IMR-90 (cell line): ENCODE measurements around the gene GSTK1. TPM values are rescaled to one million over a fixed set of nuclear protein-coding genes. Genes with fewer than 3 reads are reported as not detected.

Experiments used
- ATAC-seq: fragments of 200-7000 bp; cut with Tn5 transposase; 2 replicates; pipeline ENCODE4 v1.9.1; 2020; ENCODE audit warnings: low read depth, mild to moderate bottlenecking, moderate library complexity
- BruUV-seq: library from RNA; stranded (reverse); fragments of 400-500 nt; replicated peaks from 2 replicates; lab custom pipeline; 2021; lab: Mats Ljungman, UMichigan
- CTCF ChIA-PET: fragments of 300-600 bp; formaldehyde crosslinking; extraction: SDS; loops from one replicate; lab custom pipeline; 2021; ENCODE audit warnings: antibody characterized with exemption; lab: Yijun Ruan, JAX
- POLR2A ChIA-PET: fragments of 300-600 bp; sonication (Branson Sonifier 250); formaldehyde crosslinking; loops from one replicate; lab custom pipeline; 2022; ENCODE audit warnings: antibody characterized with exemption; ENCODE audit not compliant: unreplicated experiment; lab: Charles Lee
- DNase-seq: peaks from one replicate; pipeline ENCODE4 v3.0.0; 2013
- H2AFZ ChIP-seq: replicated peaks from 2 replicates; pipeline ENCODE3; 2013; ENCODE audit warnings: low read length, mild to moderate bottlenecking; ENCODE audit not compliant: poor library complexity
- H2AK5ac ChIP-seq: 2 replicates; pipeline ENCODE4 v1.6.1; 2013; ENCODE audit warnings: low read depth, low read length, inconsistent platforms
- H2AK9ac ChIP-seq: replicated peaks from 2 replicates; pipeline ENCODE3; 2013; ENCODE audit warnings: mild to moderate bottlenecking, low read depth, low read length, moderate library complexity; ENCODE audit not compliant: poor library complexity
- H2BK120ac ChIP-seq: 2 replicates; pipeline ENCODE4 v1.6.1; 2013; ENCODE audit warnings: low read depth, low read length, inconsistent platforms
- H2BK15ac ChIP-seq: 3 replicates; pipeline ENCODE4 v1.6.1; 2013; ENCODE audit warnings: low read depth, low read length, inconsistent platforms
- H2BK20ac ChIP-seq: 2 replicates; pipeline ENCODE4 v1.6.1; 2013; ENCODE audit warnings: low read depth, mild to moderate bottlenecking, inconsistent platforms, low read length, moderate library complexity
- H2BK5ac ChIP-seq: 2 replicates; pipeline ENCODE4 v1.6.1; 2013; ENCODE audit warnings: mild to moderate bottlenecking, low read depth, low read length, inconsistent platforms; ENCODE audit not compliant: poor library complexity, severe bottlenecking
- H3K14ac ChIP-seq: replicated peaks from 2 replicates; pipeline ENCODE4 v1.6.1; 2013; ENCODE audit warnings: low read depth, low read length, inconsistent platforms
- H3K18ac ChIP-seq: 2 replicates; pipeline ENCODE4 v1.6.1; 2013; ENCODE audit warnings: low read depth, low read length, control low read depth
- H3K23ac ChIP-seq: 2 replicates; pipeline ENCODE4 v1.6.1; 2013; ENCODE audit warnings: low read depth, low read length, inconsistent platforms
- H3K27ac ChIP-seq: 2 replicates; pipeline ENCODE4 v1.5.1; 2013; ENCODE audit warnings: mild to moderate bottlenecking, control low read depth, low read length; ENCODE audit not compliant: insufficient read depth
- H3K27me3 ChIP-seq: 2 replicates; pipeline ENCODE4 v1.6.1; 2013; ENCODE audit warnings: low read length; ENCODE audit not compliant: control insufficient read depth, insufficient read depth
- H3K36me3 ChIP-seq: 2 replicates; pipeline ENCODE4 v1.6.1; 2013; ENCODE audit warnings: low read length, mixed read lengths; ENCODE audit not compliant: control insufficient read depth, insufficient read depth
- H3K4ac ChIP-seq: 2 replicates; pipeline ENCODE4 v1.6.1; 2013; ENCODE audit warnings: low read depth, low read length, inconsistent platforms
- H3K4me1 ChIP-seq: 2 replicates; pipeline ENCODE4 v1.6.1; 2013; ENCODE audit warnings: low read length, mixed read lengths; ENCODE audit not compliant: control insufficient read depth, insufficient read depth
- H3K4me2 ChIP-seq: 2 replicates; pipeline ENCODE4 v1.6.1; 2013; ENCODE audit warnings: low read depth, mild to moderate bottlenecking, control low read depth, low read length, moderate library complexity
- H3K4me3 ChIP-seq: 2 replicates; pipeline ENCODE4 v1.5.1; 2013; ENCODE audit warnings: low read depth, mild to moderate bottlenecking, control low read depth, low read length, moderate library complexity; ENCODE audit not compliant: insufficient read depth
- H3K56ac ChIP-seq: 2 replicates; pipeline ENCODE4 v1.6.1; 2013; ENCODE audit warnings: low read length, inconsistent platforms; ENCODE audit not compliant: insufficient read depth; ENCODE audit errors: extremely low read depth
- H3K79me1 ChIP-seq, 2 experiments: 2 replicates each; pipeline ENCODE4 v1.6.1; 2013; ENCODE audit warnings: low read length in 2 of 2, inconsistent platforms in 1 of 2, low read depth in 1 of 2
- H3K9ac ChIP-seq: 2 replicates; pipeline ENCODE4 v1.6.1; 2013; ENCODE audit warnings: low read depth, low read length, control low read depth
- H3K9me1 ChIP-seq: 2 replicates; pipeline ENCODE4 v1.6.1; 2013; ENCODE audit warnings: low read length, inconsistent platforms; ENCODE audit not compliant: insufficient read depth
- H3K9me3 ChIP-seq: 2 replicates; pipeline ENCODE4 v1.6.1; 2013; ENCODE audit warnings: low read length; ENCODE audit not compliant: control insufficient read depth, insufficient read depth
- H4K20me1 ChIP-seq: 2 replicates; pipeline ENCODE4 v1.6.1; 2013; ENCODE audit warnings: low read length, inconsistent platforms; ENCODE audit not compliant: insufficient read depth
- H4K5ac ChIP-seq: 2 replicates; pipeline ENCODE4 v1.6.1; 2013; ENCODE audit warnings: mild to moderate bottlenecking, low read depth, low read length, control low read depth
- H4K8ac ChIP-seq, 2 experiments: 2 replicates each; pipeline ENCODE4 v1.6.1; 2013; ENCODE audit warnings: low read depth in 2 of 2, low read length in 2 of 2, control low read depth in 1 of 2, inconsistent platforms in 1 of 2
- H4K91ac ChIP-seq: 2 replicates; pipeline ENCODE4 v1.6.1; 2013; ENCODE audit warnings: low read depth, low read length, inconsistent platforms; ENCODE audit not compliant: insufficient read depth
- BHLHE40 ChIP-seq: fragments of 150-350 bp; IDR thresholded peaks from 2 replicates; pipeline ENCODE4 v1.6.1; 2016; ENCODE audit warnings: mild to moderate bottlenecking, low read depth, low read length
- CHD1 ChIP-seq: IDR thresholded peaks from 2 replicates; pipeline ENCODE4 v1.6.1; 2012; ENCODE audit warnings: low read depth, low read length, improper control_type of control experiment
- FOS ChIP-seq: fragments of 150-350 bp; IDR thresholded peaks from 2 replicates; pipeline ENCODE4 v1.6.1; 2016; ENCODE audit warnings: low read depth, low read length
- MAFK ChIP-seq: IDR thresholded peaks from 2 replicates; pipeline ENCODE4 v1.6.1; 2012; ENCODE audit warnings: low read depth, low read length, improper control_type of control experiment
- MXI1 ChIP-seq: IDR thresholded peaks from 2 replicates; pipeline ENCODE4 v1.6.1; 2012; ENCODE audit warnings: low read depth, mild to moderate bottlenecking, low read length, moderate library complexity, borderline replicate concordance
- WGBS, 2 experiments: methylation state at CpG; one replicate each; pipeline versions ENCODE4 v1.1.5 to v1.1.7; 2013; ENCODE audit warnings: missing lambda C conversion rate in 2 of 2; ENCODE audit not compliant: insufficient read length in 1 of 2; ENCODE audit errors: extremely low coverage in 2 of 2; 5-methylcytosine and 5-hydroxymethylcytosine counted together
- dilution Hi-C: fragments of 300-500 bp; cut with HindIII; formaldehyde crosslinking; loops from one replicate; pipeline ENCODE4 v1.14.3; 2018; ENCODE audit warnings: low sequenced_read_pairs; ENCODE audit not compliant: unreplicated experiment
- in situ Hi-C: fragments of 300-500 bp; cut with MboI; formaldehyde crosslinking; loops from 3 replicates; pipeline ENCODE4 v1.14.3; 2019; ENCODE audit warnings: low sequenced_read_pairs, inconsistent platforms, mixed read lengths
- intact Hi-C: fragments of 100-400 bp; cut with micrococcal nuclease; formaldehyde crosslinking; loops from 2 replicates; pipeline ENCODE4 v1.10.0; 2022
- polyA plus RNA-seq, 3 experiments: library from polyadenylated mRNA; depleted of rRNA; stranded (reverse); fragments of >200 nt; gene quantifications; 2 replicates each; pipeline ENCODE4 v1.2.3, GENCODE V29; 2012; ENCODE audit warnings: low replicate concordance in 1 of 3
- total RNA-seq: library from RNA; depleted of rRNA; stranded (reverse); fragments of >200 nt; gene quantifications from 2 replicates; pipeline ENCODE4 v1.2.3, GENCODE V29; 2012

GSTK1 gene
- total and polyA plus RNA-seq, 2 of the 4 experiments (the other 2 are of a cell fraction) = 64.9 to 111 TPM

DNA sequence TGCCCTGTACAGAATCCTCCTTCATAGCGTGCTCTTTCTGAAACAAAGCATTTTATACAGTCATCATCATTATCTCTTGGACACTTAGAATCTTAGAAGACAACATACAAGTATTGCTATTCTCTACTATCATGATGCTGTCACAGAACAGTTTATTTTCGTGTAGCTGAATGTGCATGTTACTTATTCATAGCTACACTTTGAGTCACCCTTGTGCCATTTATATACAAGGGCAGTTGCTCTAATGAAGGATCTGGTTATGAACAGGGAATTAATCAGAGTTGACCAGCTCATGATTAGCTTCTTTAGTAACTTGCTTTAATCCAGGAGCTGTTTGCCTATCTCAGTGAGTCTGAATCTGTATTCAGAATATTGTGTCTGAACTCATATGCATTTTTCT is 36.1 kb downstream of the GSTK1 start:
- H3K4me2 ChIP-seq = peak overlapping the region; percentile 53; the same call in 1 of the 2 replicates
- H3K9ac ChIP-seq = no peak overlapping the region
- peaks cover 14 to 44% of the 10 kb centered on the region in 2 experiments for H3K79me1 ChIP-seq
- dilution Hi-C loops = no loop called here
- no peak overlapping the region for H2BK120ac ChIP-seq
- WGBS, 2 experiments = no CpG with 5 or more reads among the region's 2 CpGs
- H4K91ac ChIP-seq = no peak overlapping the region
- H4K20me1 ChIP-seq = peaks cover 18% of the 10 kb centered on the region
- ChIA-PET CTCF (interaction anchor here (0.8 to 2.7 kb wide), 5 partner anchors 14 to 81 kb away, joined by 3 to 12 read pairs (median 3); no protein-coding TSS in a partner anchor), POLR2A (no interaction called here)
- no peak overlapping the region for H3K23ac ChIP-seq
- H3K14ac ChIP-seq = no peak overlapping the region
- H3K27me3 ChIP-seq = no peaks in the 10 kb centered on the region
- no peaks in the 10 kb centered on the region for H3K9me3 ChIP-seq
- peak overlapping the region; percentile 18 for H2BK5ac ChIP-seq
- peak; percentile 85 for DNase-seq
- H2AK5ac ChIP-seq = no peak overlapping the region
- no peak overlapping the region for H2AK9ac ChIP-seq
- no peak overlapping the region for H4K8ac ChIP-seq
- H3K4ac ChIP-seq = no peak overlapping the region
- no peak overlapping the region for H3K27ac ChIP-seq
- peaks cover 18% of the 10 kb centered on the region for H3K4me1 ChIP-seq
- ATAC-seq = peak; percentile 69
- H4K5ac ChIP-seq = no peak overlapping the region
- no peak overlapping the region for H3K18ac ChIP-seq
- H3K4me3 ChIP-seq = no peak overlapping the region
- in situ Hi-C loops = loop anchor here (5.0 kb wide), 1 partner anchor 68 kb away; no protein-coding TSS in a partner anchor
- H3K36me3 ChIP-seq = peaks cover 42% of the 10 kb centered on the region
- H2BK15ac ChIP-seq = no peak overlapping the region
- no peak overlapping the region for H3K56ac ChIP-seq
- TF ChIP-seq BHLHE40 (peak; percentile 72; the same call in 1 of the 2 replicates), MAFK (peak; percentile 68), MXI1 (no peak), FOS (peak; percentile 60), CHD1 (no peak)
- H2AFZ ChIP-seq = no peak overlapping the region
- no TSS peak for BruUV-seq
- H2BK20ac ChIP-seq = no peak overlapping the region
- intact Hi-C loops = no loop called here
- peaks cover 18% of the 10 kb centered on the region for H3K9me1 ChIP-seq
